Measurements from ENCODE around the gene SLC2A10. TPM values are rescaled to one million over a fixed set of nuclear protein-coding genes. Genes with fewer than 3 reads are reported as not detected.

The SLC2A10 gene
- total and polyA plus RNA-seq, 2 donors (not counting 3 experiments of a cell fraction or from before 2014, with no cell fraction given): 11.2 to 13.6 TPM

DNA sequence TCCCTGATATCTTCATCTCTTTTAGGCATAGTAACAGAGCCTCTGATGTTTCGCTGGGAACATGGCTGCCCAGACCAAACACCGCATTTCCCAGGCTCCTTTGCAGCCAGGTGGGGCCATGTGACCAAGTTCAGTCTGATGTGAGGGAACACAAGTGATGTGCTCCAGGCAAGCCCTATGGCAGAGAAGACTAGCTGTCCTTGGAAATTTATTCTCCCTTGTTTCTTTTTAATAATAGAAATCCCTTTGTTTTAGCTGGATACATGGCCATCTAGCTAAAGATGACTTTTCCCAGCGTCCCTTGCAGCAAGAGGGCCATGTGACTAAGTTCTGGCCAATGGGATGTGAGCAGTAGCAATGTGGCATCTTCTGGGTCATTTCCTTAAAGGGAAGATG is 30.8 kb downstream of the SLC2A10 start:
- Histone ChIP-seq H3K9me1 (replicated peaks; ENCODE audit: control insufficient read depth, extremely low read depth, insufficient read depth, low read length) (no peaks in the 10 kb centered on the region), H3K9ac (replicated peaks; ENCODE audit: extremely low read depth, insufficient read depth, low read length) (no peak overlapping the region), H3K4me2 (ENCODE audit: insufficient read depth, low read length) (no peak overlapping the region), H3K36me3 (ENCODE audit: control insufficient read depth in 2 of 2, extremely low read depth in 1 of 2, insufficient read depth in 2 of 2, low read length in 2 of 2) (no peaks in the 10 kb centered on the region), H3K4me3 (replicated peaks in 1 of 3; ENCODE audit: insufficient read depth in 1 of 3, low read depth in 1 of 3, low read length in 3 of 3) (no peak overlapping the region), H3K27me3 (ENCODE audit: control insufficient read depth in 2 of 2, insufficient read depth in 2 of 2, low read length in 2 of 2) (peaks cover 0 to 5% of the 10 kb centered on the region in 2 experiments), H3K27ac (ENCODE audit: insufficient read depth, low read depth, low read length) (no peak overlapping the region), H3K79me2 (ENCODE audit: control insufficient read depth, insufficient read depth, low read length) (no peaks in the 10 kb centered on the region), H4K20me1 (replicated peaks; ENCODE audit: control insufficient read depth, extremely low read depth, insufficient read depth, low read length) (no peaks in the 10 kb centered on the region), H3K4me1 (ENCODE audit: control insufficient read depth, extremely low read depth, insufficient read depth, low read length) (no peaks in the 10 kb centered on the region), H3K9me3 (replicated peaks; ENCODE audit: control insufficient read depth, insufficient read depth, low read length) (no peaks in the 10 kb centered on the region), H2AFZ (ENCODE audit: low read depth, low read length) (no peak overlapping the region)
- FAIRE-seq (no peak), DNase-seq (ENCODE audit: low read depth, low spot score) (no peak)
- CTCF ChIA-PET: no interaction called here
- BruUV-seq (replicated peaks): no TSS peak
- POLR2A ChIA-PET: no interaction called here
- intact Hi-C loops (cut with micrococcal nuclease): no loop called here
- TF ChIP-seq, protein P1, sequence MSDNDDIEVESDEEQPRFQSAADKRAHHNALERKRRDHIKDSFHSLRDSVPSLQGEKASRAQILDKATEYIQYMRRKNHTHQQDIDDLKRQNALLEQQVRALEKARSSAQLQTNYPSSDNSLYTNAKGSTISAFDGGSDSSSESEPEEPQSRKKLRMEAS (IDR thresholded peaks at IDR 0.05; ENCODE audit: insufficient read depth, insufficient read length): no peak
- TF ChIP-seq, protein P2, sequence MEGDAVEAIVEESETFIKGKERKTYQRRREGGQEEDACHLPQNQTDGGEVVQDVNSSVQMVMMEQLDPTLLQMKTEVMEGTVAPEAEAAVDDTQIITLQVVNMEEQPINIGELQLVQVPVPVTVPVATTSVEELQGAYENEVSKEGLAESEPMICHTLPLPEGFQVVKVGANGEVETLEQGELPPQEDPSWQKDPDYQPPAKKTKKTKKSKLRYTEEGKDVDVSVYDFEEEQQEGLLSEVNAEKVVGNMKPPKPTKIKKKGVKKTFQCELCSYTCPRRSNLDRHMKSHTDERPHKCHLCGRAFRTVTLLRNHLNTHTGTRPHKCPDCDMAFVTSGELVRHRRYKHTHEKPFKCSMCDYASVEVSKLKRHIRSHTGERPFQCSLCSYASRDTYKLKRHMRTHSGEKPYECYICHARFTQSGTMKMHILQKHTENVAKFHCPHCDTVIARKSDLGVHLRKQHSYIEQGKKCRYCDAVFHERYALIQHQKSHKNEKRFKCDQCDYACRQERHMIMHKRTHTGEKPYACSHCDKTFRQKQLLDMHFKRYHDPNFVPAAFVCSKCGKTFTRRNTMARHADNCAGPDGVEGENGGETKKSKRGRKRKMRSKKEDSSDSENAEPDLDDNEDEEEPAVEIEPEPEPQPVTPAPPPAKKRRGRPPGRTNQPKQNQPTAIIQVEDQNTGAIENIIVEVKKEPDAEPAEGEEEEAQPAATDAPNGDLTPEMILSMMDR (IDR thresholded peaks at IDR 0.05; ENCODE audit: extremely low read depth in 1 of 2, insufficient read depth in 1 of 2, low read depth in 1 of 2, low read length in 2 of 2): no peak
- TF ChIP-seq POLR2A (IDR thresholded peaks at IDR 0.05; ENCODE audit: low read depth, low read length) (no peak), JUN (IDR thresholded peaks at IDR 0.05; ENCODE audit: borderline replicate concordance, insufficient read depth, insufficient read length, low read depth) (no peak), MYC (IDR thresholded peaks at IDR 0.05; ENCODE audit: low read depth, low read length) (no peak), FOS (IDR thresholded peaks at IDR 0.05; ENCODE audit: borderline replicate concordance, insufficient read depth, low read length) (no peak), GATA2 (IDR thresholded peaks at IDR 0.05; ENCODE audit: insufficient read depth, insufficient read length, low read depth, low read length) (no peak), POLR2AphosphoS5 (IDR thresholded peaks at IDR 0.05; ENCODE audit: insufficient read depth, low read depth, low read length) (no peak), EZH2 (IDR thresholded peaks at IDR 0.05; ENCODE audit: borderline replicate concordance, low read depth, low read length, severe bottlenecking) (no peak)
- dilution Hi-C loops (cut with MboI; ENCODE audit: extremely low pct_ligation_motif_present, low sequenced_read_pairs): no loop called here

Data from endothelial cell of umbilical vein (primary cell).